Germinal center (tissue), 1 donor: ENCODE measurements around the gene TFB1M.
"Not testable (repeated sequence)": the region's sequence is repeated elsewhere in the genome, so short reads cannot be mapped to it uniquely, and the experiment has no call there.

Source experiments
- DNase-seq: peaks from one replicate; pipeline ENCODE4 v3.0.0; 2012; ENCODE audit warnings: mixed read lengths, low spot score

TFB1M gene

GRCh38 chr6:155235087-155235486 lies 79.2 kb downstream of the TFB1M start:
- no peak for DNase-seq

DNA sequence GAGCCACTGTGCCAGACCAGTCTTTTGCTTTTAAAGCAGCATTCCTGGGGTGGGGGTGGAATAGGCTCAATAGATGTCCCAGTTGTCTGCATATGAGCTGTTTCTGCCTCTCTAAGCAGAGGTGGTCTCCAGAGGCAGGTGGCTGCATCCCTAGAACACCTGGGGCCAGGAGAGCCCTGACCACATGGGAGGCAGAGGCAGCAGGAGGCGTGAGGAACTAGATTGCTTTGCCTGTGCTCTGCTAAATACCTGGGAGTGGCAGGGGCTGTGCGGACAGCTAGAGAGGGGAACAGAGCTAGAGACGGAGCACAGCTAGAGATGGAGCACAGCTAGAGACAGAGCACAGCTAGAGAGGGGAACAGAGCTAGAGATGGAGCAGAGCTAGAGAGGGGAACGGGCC lies 79.6 kb downstream of the TFB1M start:
- no peak for DNase-seq

GRCh38 chr6:155234167-155234566 lies 80.1 kb downstream of the TFB1M start:
- no peak for DNase-seq

GRCh38 chr6:155232848-155233247 lies 81.4 kb downstream of the TFB1M start:
- DNase-seq, result no peak

GRCh38 chr6:155230975-155231374 lies 83.3 kb downstream of the TFB1M start:
- not testable (repeated sequence) for DNase-seq

DNA sequence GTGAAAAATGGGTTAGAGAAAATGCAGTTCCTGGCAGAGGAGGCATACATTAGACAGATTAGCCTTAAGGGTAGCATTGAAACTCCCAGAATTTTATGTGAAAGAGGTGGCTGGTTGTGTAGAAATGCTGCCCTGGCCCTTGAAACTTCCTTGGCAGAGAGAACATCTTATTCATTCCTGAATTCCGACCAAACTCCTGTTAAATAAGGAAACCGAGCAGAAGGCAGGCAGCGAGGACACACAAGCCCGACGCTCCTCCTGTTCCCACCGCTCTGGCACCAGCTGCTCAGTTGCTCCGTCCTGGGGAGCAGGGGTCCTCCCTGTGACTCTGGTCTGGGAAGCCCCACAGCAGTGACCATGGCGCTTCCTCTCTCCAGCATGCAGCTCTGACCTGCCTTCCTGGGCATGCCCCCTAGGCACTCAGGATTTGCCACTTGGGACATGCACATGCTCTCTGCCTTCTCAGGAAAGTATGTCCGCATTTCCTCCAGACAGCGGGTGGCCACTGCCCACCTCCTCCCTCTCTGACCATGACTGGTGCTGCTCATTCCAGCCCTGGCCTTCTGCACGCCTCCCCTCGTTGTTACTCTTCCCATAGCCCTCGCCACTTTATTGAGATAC lies 85.6 kb downstream of the TFB1M start:
- no peak for DNase-seq

GRCh38 chr6:155227046-155227445 lies 87.2 kb downstream of the TFB1M start:
- no peak for DNase-seq

DNA sequence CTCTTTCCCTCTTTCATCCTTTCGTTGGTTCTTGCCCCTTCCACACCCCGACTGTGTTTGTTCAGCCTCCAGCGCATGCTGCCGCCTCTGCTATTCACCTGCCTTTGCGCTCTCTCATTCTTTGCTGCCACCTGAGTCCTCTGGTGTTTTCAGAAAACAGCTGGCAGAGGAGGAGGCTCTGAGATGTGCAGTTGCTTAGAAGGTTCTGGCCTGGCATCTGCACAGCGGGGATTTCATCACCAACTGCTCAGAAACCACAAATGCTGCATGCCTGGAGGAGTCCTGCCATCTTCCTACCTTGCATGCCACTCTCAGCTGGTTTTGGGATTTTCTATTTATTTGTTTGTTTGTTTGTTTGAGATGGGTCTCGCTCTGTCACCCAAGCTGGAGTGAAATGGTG lies 89.7 kb downstream of the TFB1M start:
- no peak for DNase-seq

DNA sequence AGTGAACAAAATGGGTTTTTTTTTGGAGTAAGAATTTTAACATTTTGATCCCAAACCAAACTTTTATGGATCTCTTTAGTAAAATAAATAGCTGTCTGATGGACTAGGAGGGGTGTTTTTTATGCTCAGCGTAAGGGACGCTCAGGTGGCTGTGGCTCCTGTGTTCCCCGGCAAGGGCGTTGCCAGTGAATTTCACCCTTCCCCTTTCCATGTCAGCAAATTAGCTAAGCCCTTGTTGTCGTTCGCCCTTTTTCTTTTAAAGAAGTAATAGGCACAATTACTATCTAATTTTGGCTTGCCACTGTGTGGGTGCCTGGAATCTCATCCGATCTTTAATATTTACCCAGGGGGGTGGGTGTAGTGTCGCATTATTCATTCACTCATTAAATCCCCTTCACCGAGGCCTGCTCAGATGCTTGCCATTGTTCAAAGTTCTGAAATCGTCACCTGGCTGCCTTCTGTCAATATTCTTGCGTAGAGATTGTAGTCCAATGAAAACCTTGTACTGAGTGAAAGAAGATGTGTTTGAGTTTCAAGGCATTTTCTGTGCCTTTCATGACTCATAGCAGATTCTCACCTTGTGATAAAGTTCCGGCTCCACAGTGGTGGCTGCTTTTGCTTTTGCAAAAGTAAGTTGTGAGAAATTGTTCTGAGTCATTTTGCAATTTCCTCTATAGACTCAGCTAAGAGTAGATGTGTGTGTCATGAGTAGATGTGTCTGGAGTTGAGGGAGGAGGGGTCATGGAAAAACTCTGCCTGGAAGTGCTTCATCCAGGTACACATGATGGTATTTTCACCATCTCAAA lies 90.4 kb downstream of the TFB1M start:
- DNase-seq, result no peak

DNA sequence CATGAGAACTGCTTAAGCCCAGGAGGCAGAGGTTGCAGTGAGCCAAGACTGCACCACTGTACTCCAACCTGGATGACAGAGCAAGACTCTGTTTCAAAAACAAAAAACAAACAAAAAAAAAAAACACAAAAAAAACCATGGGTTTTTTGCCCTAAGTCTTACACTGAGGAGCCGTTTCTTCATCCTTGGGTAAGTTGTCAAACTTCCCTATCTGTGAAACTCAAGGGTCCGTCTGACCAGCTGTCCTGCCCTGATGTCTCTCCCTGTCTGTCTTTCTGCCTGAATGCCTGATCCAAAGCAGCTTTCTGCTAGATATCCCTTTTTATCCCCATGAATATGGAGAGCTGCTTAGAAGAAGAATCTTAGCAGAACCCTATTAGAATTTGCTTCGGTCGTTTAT lies 91.8 kb downstream of the TFB1M start:
- no peak for DNase-seq

GRCh38 chr6:155221086-155221485 lies 93.2 kb downstream of the TFB1M start:
- DNase-seq, result no peak

- no peak for DNase-seq
These were observed 94.4 kb downstream of the TFB1M start for GRCh38 chr6:155219858-155220301.

DNA sequence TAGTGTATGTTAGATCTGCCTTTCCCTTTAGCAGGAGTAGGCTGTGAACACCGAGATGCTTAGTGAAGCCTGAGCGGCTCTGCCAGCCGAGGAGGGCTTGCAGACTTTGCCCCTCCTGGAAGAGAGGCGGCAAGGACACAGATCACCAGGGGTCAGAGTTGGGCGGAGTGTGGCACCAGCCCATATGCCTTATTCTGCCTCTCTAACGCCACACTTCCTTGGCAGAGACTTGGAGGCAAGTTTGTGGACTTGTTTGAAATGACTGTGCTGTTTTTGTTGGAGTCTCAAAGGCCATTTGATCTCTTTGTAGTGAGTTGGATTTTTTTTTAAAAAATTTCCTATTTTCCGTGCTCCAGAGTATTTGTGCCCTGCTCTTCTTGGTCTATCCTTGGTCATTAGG lies 95.0 kb downstream of the TFB1M start:
- no peak for DNase-seq

GRCh38 chr6:155218711-155219110 lies 95.6 kb downstream of the TFB1M start:
- DNase-seq, result not testable (repeated sequence)

DNA sequence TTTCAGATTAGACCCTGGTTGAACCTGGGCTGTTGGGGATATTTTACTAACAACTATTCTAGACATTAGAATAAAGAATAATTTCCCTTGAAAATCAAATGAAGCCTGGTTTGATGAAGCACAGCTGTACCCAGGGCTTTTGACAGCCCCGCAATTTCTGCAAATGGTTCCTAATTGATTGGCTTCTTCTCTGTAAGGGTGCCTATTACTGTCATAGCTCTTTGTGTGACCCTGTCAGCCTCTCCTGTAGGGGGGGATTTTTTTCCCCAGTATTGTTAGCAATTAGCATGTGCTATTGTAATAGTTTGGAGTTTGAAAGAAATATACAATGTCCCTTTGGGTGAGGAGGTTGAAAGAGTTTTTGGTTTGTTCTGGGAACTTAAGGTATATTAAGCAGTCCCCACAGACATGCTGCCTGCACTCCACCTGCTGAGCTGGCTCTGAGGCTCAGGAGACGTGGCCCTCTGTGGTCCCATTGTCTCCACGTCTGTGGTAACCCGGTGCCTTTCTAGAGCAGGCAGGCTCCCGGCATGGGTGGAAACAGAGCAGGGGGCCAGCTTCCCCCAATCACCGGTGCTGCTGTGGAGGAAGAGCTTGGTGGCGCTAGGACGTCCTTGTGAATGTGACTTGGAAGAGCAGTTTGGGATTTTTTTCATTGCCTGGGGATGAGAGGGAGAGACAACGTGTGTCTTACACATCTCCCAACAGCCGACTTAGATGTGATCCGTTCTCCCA lies 97.8 kb downstream of the TFB1M start:
- no peak for DNase-seq

DNA sequence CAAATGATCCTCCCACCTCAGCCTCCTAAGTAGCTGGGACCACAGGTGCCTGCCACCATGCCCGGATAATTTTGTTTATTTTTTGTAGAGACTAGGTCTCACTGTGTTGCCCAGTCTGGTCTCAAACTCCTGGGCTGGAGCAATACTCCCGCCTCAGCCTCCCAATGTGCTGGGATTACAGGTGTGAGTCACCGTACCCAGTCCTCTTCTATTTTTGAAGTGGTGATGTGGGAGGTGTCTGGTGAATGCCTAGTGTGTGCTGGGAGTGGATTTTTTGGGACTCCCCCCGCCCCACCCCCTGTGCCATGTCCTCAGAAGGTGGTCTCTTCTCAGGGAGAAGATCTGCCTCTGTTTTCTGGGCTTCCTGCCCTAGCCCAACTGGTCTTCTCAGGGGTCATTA lies 98.4 kb downstream of the TFB1M start:
- DNase-seq, result no peak

- no peak for DNase-seq
These were observed 100.5 kb downstream of the TFB1M start for GRCh38 chr6:155213611-155214372.

DNA sequence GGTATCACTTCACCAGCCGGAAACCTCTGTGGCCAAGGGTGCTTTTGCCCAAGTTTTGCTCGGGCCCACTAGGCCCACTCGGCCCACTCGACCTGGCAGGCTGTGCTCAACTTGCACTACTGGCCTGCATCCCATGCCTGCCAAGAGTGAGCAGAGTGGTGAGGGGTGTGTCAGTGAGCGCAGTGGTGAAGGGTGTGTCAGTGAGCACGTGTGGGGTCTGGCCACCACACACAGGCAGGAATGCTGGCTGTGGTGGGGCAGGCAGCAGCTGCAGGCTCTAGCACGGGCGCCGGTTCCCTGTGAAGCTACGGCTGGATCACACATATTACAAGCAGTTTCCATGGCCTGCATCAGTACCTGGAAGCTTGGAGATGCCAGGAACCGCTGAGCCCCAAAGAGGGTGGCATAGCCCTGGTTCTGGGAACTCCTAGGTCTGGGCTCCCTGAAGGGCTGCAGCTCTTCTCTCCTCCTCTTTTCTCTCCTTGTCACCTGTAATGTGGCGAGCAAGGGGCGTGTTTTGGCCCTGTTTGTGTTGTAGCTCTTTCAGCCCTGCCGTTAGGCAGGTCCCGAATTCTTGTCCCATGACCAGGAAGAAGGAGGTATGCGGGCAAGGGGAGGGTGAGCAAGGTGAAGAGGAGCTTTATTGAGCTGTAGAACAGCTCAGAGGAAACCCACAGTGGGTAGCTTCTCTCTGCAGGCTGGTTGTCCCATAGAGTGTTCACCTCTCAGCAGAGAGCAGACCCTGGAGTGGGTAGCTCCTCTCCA lies 101.5 kb downstream of the TFB1M start:
- no peak for DNase-seq

GRCh38 chr6:155212106-155212505 lies 102.2 kb downstream of the TFB1M start:
- no peak for DNase-seq

DNA sequence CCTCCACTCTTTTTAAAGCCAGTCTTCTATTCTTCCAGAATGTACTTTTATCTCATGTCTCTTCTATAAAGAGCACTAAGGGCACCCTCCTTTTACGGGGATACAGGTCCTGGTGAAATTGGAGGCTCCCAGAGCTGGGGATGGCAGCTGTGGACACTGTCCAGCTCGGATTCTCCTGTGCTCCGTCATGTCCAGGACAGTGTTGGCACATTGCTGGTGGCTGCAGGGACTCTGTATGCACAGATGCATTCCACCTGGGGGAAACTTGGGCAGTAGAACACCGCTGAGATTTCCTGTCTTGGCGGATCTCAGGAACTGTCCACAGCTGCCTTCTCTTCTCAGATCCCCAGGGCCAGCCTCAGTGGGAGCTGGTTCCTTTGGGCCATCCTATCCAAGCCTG lies 107.1 kb downstream of the TFB1M start:
- no peak for DNase-seq
